Activated T-cell treated with anti-CD3 and anti-CD28 coated beads, Interleukin-2, amount 50 U/mL, for 24 hours (primary cell): Measurements from ENCODE around the gene ZNG1C.
"Not testable (repeated sequence)": the region's sequence is repeated elsewhere in the genome, so short reads cannot be mapped to it uniquely, and the experiment has no call there.

Experiments
- DNase-seq: peaks from one replicate; pipeline ENCODE4 v3.0.0-alpha.2; 2020
- H3K27ac Mint-ChIP-seq: 2 replicates; pipeline ENCODE4 v1.8.0; 2020; ENCODE audit warnings: mild to moderate bottlenecking, mixed read lengths
- H3K27me3 Mint-ChIP-seq: 2 replicates; pipeline ENCODE4 v1.8.0; 2020; ENCODE audit warnings: mixed read lengths
- H3K36me3 Mint-ChIP-seq: 2 replicates; pipeline ENCODE4 v1.8.0; 2020; ENCODE audit warnings: low read depth, mixed read lengths
- H3K4me1 Mint-ChIP-seq: 2 replicates; pipeline ENCODE4 v1.8.0; 2020; ENCODE audit warnings: low read depth, mixed read lengths
- H3K4me3 Mint-ChIP-seq: 2 replicates; pipeline ENCODE4 v1.8.0; 2020; ENCODE audit warnings: mild to moderate bottlenecking, moderate library complexity, mixed read lengths
- H3K9me3 Mint-ChIP-seq: 2 replicates; pipeline ENCODE4 v1.8.0; 2020; ENCODE audit warnings: mixed read lengths

The ZNG1C gene

DNA sequence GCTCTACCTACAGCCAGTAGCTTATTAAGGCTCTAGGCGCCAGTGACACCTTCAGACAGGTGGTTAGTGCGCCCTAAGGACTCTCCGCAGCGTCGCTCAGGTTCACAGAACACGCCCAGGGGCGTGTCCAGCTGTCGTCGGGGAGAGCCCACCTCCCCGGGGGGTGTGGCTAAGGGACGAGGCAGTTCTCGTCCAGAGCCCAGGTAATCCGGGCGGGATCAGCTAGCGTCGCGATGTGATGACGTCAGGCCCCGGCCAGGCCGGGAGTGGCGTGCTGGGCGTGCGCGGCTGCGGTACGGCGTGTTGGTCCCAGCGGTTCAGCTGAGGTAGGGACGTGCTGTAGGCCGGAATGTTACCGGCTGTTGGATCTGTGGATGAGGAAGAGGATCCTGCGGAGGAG lies at the start of gene ZNG1C:
Gene ZNG1C (plus strand): TSS at position 301 of the 400 bp plus-strand sequence. CDS start 49 bp downstream, at position 350.
- H3K4me1 Mint-ChIP-seq, H3K27ac Mint-ChIP-seq, H3K4me3 Mint-ChIP-seq, H3K9me3 Mint-ChIP-seq, DNase-seq, H3K27me3 Mint-ChIP-seq, H3K36me3 Mint-ChIP-seq: not testable (repeated sequence)

DNA sequence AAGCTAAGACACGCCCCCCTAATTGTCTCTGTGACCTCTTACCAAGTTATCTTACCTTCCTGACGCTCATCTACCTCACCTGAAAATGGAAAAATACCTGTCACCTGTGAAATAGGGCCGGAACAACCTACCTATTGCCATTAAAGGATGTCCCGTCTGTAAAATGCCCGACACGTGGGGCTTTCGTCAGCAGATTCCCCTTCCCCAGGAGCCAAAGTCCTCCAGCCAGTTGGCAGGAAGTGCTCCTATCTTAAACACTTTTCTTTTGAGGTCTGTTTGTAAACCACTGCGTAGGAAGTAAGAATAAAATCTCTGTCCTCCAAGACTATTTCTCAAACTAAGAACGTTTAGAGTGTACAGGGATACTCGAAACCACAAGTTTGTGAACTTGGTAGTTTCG lies 654 bp downstream of the ZNG1C start:
- not testable (repeated sequence) for H3K9me3 Mint-ChIP-seq, H3K27me3 Mint-ChIP-seq, H3K4me1 Mint-ChIP-seq, H3K27ac Mint-ChIP-seq, H3K36me3 Mint-ChIP-seq, DNase-seq, H3K4me3 Mint-ChIP-seq

DNA sequence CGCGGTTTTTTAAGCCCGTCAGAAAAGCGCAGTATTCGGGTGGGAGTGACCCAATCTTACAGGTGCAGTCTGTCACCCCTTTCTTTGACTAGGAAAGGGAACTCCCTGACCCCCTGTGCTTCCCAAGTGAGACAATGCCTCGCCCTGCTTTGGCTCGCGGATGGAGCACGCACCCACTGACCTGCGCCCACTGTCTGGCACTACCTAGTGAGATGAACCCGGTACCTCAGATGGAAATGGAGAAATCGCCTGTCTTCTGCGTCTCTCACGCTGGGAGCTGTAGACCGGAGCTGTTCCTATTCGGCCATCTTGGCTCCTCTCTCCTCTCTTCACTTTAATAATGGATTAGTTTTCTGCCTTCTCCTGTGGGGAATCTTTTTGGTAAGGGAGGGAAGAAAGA lies 39.3 kb downstream of the ZNG1C start:
- H3K4me1 Mint-ChIP-seq, H3K9me3 Mint-ChIP-seq, H3K36me3 Mint-ChIP-seq, H3K27me3 Mint-ChIP-seq, H3K4me3 Mint-ChIP-seq, H3K27ac Mint-ChIP-seq, DNase-seq: not testable (repeated sequence)

DNA sequence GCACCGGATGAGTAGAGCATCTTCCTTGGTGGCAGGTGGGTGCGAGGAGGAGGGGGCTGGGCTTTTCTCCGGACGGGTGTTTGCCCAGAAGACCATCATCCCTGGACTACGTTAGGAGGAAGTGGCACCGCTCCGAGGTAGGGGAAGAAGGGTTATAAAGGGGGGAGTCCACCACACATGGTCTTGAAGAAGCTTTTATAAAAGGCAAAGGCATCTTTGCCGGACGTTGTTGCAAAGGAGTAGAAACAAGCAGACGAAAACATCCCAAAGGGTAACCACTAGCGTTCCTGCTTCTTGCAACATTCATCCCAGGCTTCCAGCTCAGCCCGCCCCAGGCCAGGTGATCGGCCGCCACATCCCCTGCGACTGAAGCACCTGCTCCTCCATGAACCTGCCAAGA lies 60.8 kb downstream of the ZNG1C start, which contains the start of gene FOXD4L3:
Gene FOXD4L3 (plus strand): TSS at position 301 of the 400 bp plus-strand sequence. CDS start 85 bp downstream, at position 386.
- H3K4me3 Mint-ChIP-seq, H3K4me1 Mint-ChIP-seq, H3K9me3 Mint-ChIP-seq, H3K27ac Mint-ChIP-seq, H3K27me3 Mint-ChIP-seq, DNase-seq, H3K36me3 Mint-ChIP-seq: not testable (repeated sequence)

DNA sequence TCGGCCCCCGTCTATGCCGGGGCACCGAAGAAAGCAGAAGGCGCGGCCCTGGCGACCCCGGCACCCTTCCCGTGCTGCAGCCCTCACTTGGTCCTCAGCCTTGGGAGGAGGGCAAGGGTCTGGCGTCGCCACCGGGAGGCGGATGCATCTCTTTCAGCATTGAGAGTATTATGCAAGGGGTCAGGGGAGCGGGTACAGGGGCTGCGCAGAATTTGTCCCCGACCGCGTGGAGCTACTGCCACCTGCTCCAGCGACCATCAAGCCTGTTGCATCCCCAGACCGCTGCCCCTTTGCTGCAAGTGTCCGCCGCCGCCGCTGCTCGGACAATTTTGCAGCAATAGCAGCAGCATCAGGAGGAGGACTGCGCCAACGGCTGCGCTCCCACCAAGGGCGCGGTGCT lies 62.0 kb downstream of the ZNG1C start:
- not testable (repeated sequence) for H3K27me3 Mint-ChIP-seq, H3K27ac Mint-ChIP-seq, DNase-seq, H3K9me3 Mint-ChIP-seq, H3K36me3 Mint-ChIP-seq, H3K4me3 Mint-ChIP-seq, H3K4me1 Mint-ChIP-seq

DNA sequence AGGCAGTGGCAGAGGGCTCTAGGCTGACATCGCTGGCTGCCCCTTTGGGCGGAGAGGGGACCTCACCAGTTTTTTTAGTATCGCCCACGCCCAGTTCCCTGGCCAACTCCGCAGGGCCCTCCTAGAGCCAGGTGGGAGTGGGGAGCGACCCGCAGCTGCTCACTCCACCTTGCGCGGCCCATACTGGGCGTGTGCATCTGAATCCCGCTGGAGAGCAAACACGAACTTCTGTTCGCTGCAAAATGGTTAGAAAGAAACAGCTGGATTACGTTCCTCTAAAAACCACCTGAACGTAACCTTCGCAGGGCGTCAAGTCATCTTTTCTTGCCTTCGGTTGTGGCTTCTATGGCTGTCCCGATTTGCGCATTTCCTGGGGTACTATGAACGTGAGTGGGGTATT lies 62.4 kb downstream of the ZNG1C start:
- DNase-seq, H3K27ac Mint-ChIP-seq, H3K36me3 Mint-ChIP-seq, H3K4me1 Mint-ChIP-seq, H3K4me3 Mint-ChIP-seq, H3K27me3 Mint-ChIP-seq, H3K9me3 Mint-ChIP-seq: not testable (repeated sequence)

DNA sequence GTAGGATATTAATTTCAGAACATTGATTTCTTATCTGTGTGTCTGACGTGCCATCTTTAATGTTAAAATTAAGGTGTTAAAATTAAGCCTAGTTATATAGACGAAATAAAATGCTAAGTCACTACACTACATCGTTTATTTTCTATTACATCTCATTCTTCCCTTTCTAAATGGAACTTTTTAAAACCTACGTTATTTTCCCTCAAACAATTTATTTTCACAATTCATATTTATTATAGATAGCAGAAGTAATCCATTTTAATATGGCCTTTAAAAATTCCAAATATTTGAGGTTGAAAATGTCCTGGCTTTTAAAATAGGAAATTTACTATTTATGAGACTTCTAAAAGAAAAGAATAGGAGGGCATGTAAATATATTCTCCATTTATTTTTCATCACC lies 63.0 kb downstream of the ZNG1C start:
- H3K27me3 Mint-ChIP-seq, DNase-seq: not testable (repeated sequence)

DNA sequence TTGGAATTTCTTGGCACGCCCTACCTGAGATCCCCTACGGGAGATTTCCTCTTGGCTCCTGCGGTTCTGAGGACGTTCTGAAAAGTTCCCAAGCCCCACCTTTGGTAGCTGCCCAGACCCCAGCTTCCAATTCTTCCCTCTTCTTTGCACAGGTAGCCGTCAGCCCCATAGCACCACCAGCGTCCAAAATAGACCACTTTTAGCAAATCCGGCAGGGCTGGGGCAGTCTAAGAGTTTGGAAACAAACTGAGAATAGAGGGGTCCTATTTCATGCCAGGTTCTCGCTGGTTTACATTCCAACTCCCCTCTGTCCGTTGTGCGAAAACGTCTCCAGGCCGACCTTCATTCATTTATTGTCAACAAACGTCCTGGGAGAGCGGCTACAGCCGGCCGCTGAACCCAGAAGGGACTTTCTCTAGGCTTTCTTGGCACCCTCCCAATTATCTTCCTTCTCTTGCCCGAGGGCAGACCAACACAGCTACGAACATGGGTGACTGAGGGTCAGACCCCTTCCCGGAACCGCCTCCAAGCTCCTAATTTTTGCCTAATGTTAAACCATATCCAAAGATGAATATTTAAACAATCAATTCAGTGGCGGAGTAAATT lies 64.0 kb downstream of the ZNG1C start:
- H3K4me1 Mint-ChIP-seq, H3K27ac Mint-ChIP-seq, H3K9me3 Mint-ChIP-seq, H3K27me3 Mint-ChIP-seq, DNase-seq, H3K4me3 Mint-ChIP-seq, H3K36me3 Mint-ChIP-seq: not testable (repeated sequence)

More for the DNA sequence above, 63.0 kb downstream of the ZNG1C start:
- H3K4me3 Mint-ChIP-seq, H3K4me1 Mint-ChIP-seq, H3K27ac Mint-ChIP-seq, H3K9me3 Mint-ChIP-seq, H3K36me3 Mint-ChIP-seq: not testable (repeated sequence)

DNA sequence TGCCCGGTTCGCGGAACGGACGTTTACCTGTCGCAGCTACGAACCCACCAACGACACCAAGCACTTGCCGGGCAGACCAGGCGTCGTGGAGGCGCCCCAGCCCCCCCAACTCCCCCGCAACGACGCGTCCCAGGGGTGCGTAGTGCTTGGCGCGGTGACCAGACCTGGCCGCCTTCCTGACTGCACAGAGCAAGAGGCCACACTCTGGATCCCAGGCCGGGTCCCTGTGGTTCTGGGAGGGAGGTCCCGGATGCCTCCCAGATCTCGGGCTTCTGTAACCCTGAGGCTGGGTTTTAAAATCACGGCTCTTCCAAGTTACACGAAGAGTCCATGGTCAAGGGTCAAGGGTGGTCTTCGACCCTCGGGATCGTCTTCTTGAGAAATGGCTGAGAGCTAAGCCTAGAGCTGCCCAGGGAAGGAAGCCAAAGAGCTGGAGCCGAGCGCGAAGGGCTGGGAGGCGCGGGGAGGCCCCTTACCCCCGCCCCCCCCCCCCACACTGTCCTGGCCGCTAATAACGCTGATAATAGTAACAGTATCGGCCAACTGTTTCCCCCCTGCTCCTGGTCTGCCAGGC lies 64.7 kb downstream of the ZNG1C start:
- not testable (repeated sequence) for H3K9me3 Mint-ChIP-seq, H3K4me1 Mint-ChIP-seq, DNase-seq, H3K27ac Mint-ChIP-seq, H3K36me3 Mint-ChIP-seq, H3K4me3 Mint-ChIP-seq, H3K27me3 Mint-ChIP-seq

DNA sequence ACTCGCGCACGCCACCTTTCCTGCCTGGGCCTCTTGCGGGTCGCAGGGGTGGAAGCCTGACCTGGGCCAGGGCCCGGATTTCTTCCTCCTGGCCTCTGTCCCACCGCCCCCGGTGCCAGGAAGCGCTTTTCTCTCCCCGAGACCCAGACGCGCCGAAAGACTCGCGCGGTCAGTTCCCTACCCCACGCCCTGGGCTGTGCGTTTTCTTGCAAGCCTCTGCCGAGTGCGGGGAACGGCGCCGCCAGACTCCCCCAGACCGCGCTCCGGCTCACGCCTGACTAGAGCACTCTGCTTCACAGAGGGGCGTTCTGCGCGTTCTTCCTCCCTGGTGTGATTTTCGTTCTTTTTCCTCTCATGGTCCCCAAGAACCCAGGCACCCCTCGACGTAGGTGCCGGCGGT lies 65.3 kb downstream of the ZNG1C start:
- DNase-seq, H3K27ac Mint-ChIP-seq, H3K4me3 Mint-ChIP-seq, H3K4me1 Mint-ChIP-seq, H3K9me3 Mint-ChIP-seq, H3K27me3 Mint-ChIP-seq, H3K36me3 Mint-ChIP-seq: not testable (repeated sequence)

DNA sequence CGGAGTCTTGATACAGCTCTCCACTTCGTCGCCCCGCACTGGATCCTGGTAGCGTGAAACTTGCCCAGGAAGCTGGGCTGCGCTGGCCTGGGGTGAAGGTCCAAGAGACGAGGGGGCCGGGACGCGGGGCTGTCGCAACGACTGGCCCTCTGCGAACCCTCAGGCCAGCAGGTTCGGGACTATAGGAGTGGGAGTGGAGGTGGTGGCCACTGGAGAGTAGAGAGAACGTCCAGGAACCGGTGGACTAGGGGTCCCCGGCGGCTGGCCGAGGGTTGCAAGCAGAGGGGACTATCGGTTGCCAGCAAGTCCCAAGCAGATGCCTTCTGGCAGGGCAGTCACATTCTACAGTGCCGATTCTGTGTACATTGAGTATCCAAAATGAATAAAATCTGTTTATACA lies 65.9 kb downstream of the ZNG1C start:
- not testable (repeated sequence) for H3K4me1 Mint-ChIP-seq, H3K27me3 Mint-ChIP-seq, H3K4me3 Mint-ChIP-seq, H3K36me3 Mint-ChIP-seq, H3K9me3 Mint-ChIP-seq, DNase-seq, H3K27ac Mint-ChIP-seq

DNA sequence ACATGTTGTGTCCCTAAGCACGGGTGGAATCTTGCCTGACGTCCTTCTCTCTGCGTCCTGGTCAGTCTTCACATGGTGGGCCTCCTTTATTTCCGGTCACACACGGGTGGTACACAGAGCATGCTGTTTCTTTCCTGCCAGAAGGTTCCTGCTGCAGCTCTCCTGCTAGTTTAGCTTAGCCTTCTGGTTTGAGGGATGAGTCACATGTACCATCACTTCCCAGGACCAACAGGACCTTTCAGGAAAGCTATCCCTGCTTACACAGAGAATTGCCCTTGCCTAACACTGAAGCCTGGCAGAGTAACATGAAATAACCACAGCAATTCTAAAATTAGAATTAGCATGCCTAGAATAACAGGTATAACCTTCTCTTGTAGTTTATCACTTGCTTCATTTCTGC lies 69.4 kb downstream of the ZNG1C start:
- not testable (repeated sequence) for H3K4me3 Mint-ChIP-seq, DNase-seq, H3K27ac Mint-ChIP-seq, H3K9me3 Mint-ChIP-seq, H3K4me1 Mint-ChIP-seq, H3K27me3 Mint-ChIP-seq, H3K36me3 Mint-ChIP-seq

DNA sequence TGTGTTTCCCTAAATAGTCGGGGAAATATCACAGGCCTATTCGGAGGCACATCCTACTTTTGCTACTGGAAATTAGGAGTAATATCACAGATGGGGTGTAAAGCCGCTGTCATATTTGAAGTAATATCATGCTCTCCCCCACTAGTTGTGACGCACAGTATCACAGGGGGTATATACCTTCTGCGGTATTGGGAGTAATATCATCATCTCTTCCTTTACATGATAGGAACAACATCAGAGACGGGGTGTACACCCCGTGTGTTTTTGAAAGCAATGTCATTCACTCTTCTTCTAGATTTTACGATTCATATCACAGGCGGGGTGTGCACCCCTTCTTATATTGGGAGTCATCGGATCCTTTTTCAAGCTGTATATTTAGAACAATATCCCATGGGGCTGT lies 76.4 kb downstream of the ZNG1C start:
- H3K27ac Mint-ChIP-seq, H3K4me1 Mint-ChIP-seq, DNase-seq, H3K27me3 Mint-ChIP-seq, H3K4me3 Mint-ChIP-seq, H3K36me3 Mint-ChIP-seq, H3K9me3 Mint-ChIP-seq: not testable (repeated sequence)

DNA sequence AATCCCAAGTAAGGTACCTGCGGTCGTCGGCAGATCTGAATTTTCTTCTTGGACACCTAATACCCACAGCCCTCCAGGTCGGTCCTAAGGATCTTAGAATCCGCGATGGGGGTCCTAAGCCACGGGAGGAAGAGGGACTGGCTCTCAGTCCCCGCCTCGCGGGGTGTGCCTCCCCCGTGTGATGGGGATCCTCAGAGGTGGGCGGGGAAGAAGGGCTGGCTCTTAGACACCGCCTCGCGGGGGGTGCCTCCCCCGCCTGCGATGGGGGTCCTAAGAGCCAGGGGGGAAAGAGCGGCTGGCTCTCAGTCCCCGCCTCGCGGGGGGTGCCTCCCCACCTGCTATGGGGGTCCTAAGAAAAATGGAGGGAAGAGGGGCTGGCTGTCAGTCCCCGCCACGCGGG lies 82.0 kb downstream of the ZNG1C start:
- not testable (repeated sequence) for H3K27me3 Mint-ChIP-seq, H3K9me3 Mint-ChIP-seq, H3K4me3 Mint-ChIP-seq

DNA sequence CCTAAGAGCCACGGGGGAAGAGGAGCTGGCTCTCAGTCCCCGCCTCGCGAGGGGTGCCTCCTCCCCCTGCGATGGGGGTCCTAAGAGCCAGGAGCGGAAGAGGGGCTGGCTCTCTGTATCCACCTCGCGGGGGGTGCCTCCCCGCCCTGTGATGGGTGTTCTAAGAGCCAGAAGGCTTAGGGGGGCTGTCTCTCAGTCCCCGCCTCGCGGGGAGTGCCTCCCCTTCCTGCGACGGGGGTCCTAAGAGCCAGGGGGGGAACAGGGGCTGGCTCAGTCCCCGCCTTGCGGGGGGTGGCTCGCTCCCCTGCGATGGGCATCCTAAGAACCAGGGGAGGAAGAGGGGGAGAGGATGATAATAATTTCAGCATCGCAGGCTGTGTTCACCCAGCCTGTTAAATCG lies 82.7 kb downstream of the ZNG1C start:
- H3K4me1 Mint-ChIP-seq, H3K36me3 Mint-ChIP-seq, H3K27ac Mint-ChIP-seq, DNase-seq, H3K4me3 Mint-ChIP-seq, H3K27me3 Mint-ChIP-seq, H3K9me3 Mint-ChIP-seq: not testable (repeated sequence)

More for the DNA sequence above, 82.0 kb downstream of the ZNG1C start:
- not testable (repeated sequence) for H3K4me1 Mint-ChIP-seq, H3K36me3 Mint-ChIP-seq, H3K27ac Mint-ChIP-seq, DNase-seq

DNA sequence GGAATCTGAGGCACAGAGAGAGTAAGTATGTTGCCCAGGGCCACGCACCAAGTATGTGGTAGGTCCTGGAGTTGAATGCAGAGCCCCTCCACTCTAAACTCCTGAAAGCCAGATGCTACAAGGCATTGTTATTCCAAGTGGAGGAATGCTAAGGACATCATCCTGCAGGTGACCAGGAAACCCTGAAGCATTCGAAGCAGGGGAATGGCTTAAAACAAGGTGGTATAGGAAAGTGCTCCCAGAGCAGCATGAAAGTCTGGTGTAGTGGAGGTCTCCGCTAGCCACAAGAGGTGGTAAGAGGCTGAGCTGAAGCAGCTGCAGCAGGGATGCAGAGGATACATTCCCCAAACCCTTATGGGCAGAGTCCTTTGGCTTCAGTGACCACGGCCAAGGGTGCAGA lies 87.3 kb downstream of the ZNG1C start:
- not testable (repeated sequence) for DNase-seq, H3K27ac Mint-ChIP-seq, H3K4me1 Mint-ChIP-seq, H3K4me3 Mint-ChIP-seq, H3K36me3 Mint-ChIP-seq, H3K9me3 Mint-ChIP-seq, H3K27me3 Mint-ChIP-seq
